NOMO-1 treated with dmso at 0.1 percent for 144 hours (cell line): ENCODE measurements around the gene GTPBP2.
"Not testable (repeated sequence)": the region's sequence is repeated elsewhere in the genome, so short reads cannot be mapped to it uniquely, and the experiment has no call there.

Source experiments
- DNase-seq: peaks from one replicate; lab custom pipeline; 2025; ENCODE audit not compliant: unreplicated experiment; lab: John Stamatoyannopoulos, UW

Gene GTPBP2

GRCh38 chr6:43662948-43663347 is 33.9 kb upstream of the GTPBP2 start:
- not testable (repeated sequence) for DNase-seq

- no peak for DNase-seq
Measured at GRCh38 chr6:43658161-43658560, 29.1 kb upstream of the GTPBP2 start.

GRCh38 chr6:43657221-43657802 is 28.2 kb upstream of the GTPBP2 start:
- no peak for DNase-seq

- DNase-seq: not testable (repeated sequence)
Measured at GRCh38 chr6:43652822-43653221, 23.8 kb upstream of the GTPBP2 start.

GRCh38 chr6:43648248-43648647 is 19.2 kb upstream of the GTPBP2 start:
- DNase-seq: no peak

- no peak for DNase-seq
Measured at GRCh38 chr6:43647613-43648012, 18.5 kb upstream of the GTPBP2 start.

- no peak for DNase-seq
Measured at GRCh38 chr6:43645613-43645964, 16.5 kb upstream of the GTPBP2 start.

GRCh38 chr6:43644940-43645612 is 16.0 kb upstream of the GTPBP2 start, which contains the start of gene RSPH9:
Gene RSPH9 (plus strand): TSS chr6:43645036. CDS start chr6:43645099, 63 bp downstream.
- DNase-seq: no peak

GRCh38 chr6:43639984-43640800 is 11.1 kb upstream of the GTPBP2 start:
- DNase-seq: no peak

GRCh38 chr6:43636308-43636659 is 7.2 kb upstream of the GTPBP2 start:
- no peak for DNase-seq

- peak; percentile 55 for DNase-seq
Measured at GRCh38 chr6:43635387-43636307, 6.6 kb upstream of the GTPBP2 start, which contains the start of gene MAD2L1BP. Gene MAD2L1BP (plus strand): TSS chr6:43635840. CDS start chr6:43635876, 36 bp downstream.

GRCh38 chr6:43634702-43635303 is 5.7 kb upstream of the GTPBP2 start:
- no peak for DNase-seq

- DNase-seq: not testable (repeated sequence)
Measured at GRCh38 chr6:43633002-43633401, 3.9 kb upstream of the GTPBP2 start.

- no peak for DNase-seq
Measured at GRCh38 chr6:43630980-43631619, 2.0 kb upstream of the GTPBP2 start.

- DNase-seq: peak; percentile 96
Measured at GRCh38 chr6:43629505-43630300, 639 bp upstream of the GTPBP2 start.

- DNase-seq: no peak
Measured at GRCh38 chr6:43628393-43629103, 516 bp downstream of the GTPBP2 start.

- DNase-seq: peak; percentile 10
Measured at GRCh38 chr6:43627008-43627825, 1.8 kb downstream of the GTPBP2 start.
